GM21381 (cell line): Measurements from ENCODE around the gene KLHL33.
"Not testable (repeated sequence)": the region's sequence is repeated elsewhere in the genome, so short reads cannot be mapped to it uniquely, and the experiment has no call there.

Experiments used
- ATAC-seq: cut with Tn5 transposase; IDR thresholded peaks from one replicate; pipeline ENCODE4 v1.9.1; 2021; ENCODE audit warnings: mild to moderate bottlenecking, moderate library complexity; ENCODE audit not compliant: unreplicated experiment

The KLHL33 gene

DNA sequence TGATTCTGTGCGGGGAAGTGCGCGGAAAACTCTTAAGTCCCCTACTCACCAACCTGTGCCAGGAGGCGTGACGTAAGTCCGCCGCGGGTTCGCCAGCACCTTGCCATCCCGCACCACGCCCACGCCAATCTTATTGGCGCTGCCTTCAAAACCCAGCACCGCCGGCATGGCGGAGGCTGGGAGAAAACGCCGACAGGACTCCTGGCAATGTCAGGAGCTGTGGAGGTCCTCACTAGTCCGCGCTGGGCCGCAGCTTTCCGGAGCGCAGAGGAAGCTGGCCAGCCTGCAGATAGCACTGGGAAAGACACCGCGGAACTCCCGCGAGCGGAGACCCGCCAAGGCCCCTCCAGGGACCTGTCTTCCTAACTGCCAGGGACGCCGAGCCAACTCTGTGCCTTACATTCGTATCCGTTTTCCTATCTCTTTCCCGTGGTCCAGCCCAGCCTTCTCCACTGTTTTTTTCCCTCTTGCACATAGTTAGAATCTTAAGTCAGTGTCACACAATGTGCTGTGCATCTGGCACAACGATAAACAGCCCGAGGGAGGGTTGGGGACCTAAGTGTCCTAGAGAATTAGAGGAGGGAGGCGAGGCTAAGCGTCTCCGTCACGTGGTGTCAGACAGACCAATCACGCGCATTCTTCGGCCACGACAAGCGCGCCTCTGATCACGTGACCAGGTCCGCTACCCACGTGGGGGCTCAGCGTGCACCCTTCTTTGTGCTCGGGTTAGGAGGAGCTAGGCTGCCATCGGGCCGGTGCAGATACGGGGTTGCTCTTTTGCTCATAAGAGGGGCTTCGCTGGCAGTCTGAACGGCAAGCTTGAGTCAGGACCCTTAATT, 18.8 kb upstream of the KLHL33 start, which contains the start of the genes APEX1 and OSGEP:
APEX1 (plus strand) TSS at position 711 of the 839 bp plus-strand sequence. CDS start 420 bp downstream, outside the sequence.
OSGEP (minus strand) TSS at position 297 of the 839 bp plus-strand sequence; CDS start at position 168, 129 bp downstream.
- peak; percentile 87 for ATAC-seq

DNA sequence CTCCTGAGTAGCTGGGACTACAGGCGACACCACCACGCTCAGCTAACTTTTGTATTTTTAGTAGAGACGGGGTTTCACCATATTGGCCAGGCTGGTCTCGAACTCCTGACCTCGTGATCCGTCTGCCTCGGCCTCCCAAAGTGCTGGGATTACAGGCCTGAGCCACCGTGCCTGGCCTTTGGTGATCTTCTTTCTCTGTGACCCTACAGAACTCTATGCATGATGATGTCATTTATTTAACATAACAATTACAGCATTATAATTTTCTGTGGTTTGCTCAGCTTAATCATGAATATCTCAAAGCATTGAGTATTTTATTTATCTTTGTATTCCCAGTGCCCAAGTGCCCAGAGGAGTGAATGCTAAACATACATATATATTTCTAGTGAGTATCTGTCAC, 16.9 kb upstream of the KLHL33 start:
- ATAC-seq, result not testable (repeated sequence)

DNA sequence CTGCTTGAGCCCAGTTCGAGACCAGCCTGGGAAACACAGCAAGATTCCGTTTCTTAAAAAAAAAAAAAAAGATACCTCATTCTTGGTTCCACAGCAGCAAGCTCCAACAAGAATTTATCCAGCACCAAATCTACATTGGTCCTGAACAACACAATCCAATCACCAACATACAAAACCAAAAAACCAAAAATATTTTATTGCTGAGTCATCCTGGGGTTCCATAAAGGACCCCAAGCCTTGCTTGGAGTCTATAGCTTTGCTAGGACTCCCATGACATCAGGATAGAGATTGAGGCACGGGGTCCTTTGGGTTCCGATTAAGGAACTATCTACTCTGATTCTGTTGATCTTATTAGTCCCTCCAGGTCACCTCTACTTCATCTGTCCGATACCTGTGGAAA, 10.9 kb upstream of the KLHL33 start:
- ATAC-seq, result no peak

DNA sequence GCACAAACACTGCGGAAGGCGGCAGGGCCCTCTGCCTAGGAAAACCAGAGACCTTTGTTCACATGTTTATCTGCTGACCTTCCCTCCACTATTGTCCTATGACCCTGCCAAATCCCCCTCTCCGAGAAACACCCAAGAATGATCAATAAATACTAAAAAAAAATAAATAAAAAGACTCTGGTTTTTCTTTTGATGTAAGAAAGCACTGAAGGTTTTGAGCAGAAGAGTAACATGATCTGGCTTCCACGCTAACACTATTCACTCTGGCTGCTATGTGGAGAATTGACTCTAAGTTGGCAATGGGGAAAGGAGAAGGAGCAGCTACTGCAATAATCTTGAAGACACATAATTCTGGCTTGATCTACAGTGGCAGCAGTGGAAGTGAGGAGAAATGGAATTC, 7.7 kb upstream of the KLHL33 start:
- not testable (repeated sequence) for ATAC-seq

DNA sequence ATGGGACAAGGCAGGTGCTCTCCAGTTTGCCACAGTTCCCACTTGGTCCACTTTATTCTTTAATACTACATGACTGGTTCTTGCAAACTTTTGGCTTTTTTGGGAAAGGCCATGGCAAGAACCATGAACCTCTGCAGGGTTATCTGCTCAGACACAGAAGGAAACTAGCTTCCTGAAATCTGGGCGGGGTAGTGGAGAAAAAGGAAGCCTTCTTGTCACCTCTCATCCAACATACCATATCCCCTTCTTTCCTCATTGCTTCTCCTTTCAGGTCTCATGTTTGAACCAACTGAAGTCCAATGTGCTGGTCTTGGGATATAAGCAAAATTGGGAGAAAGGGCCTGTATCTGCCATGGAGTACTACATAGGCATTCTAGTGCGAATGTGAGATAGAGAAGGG, 5.5 kb upstream of the KLHL33 start:
- no peak for ATAC-seq

DNA sequence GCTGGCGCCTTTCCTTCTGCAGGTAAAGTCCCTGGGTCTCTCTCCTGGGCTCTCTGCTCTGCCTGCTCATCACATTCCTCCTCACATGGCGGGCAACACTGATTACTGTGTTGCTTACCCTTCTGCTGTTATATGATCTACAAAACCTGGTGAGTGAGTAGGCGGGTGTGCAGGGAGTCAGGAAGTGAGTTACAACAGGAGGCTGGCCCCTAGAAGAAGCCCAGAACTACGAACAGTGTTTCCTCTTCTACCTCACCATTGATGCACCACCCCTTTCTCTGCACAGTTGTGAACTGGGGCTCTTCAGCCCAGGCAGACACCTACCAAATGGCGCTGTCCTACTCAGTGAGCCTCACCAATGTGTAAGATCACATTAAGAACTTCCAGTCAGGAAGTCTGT, 4.9 kb upstream of the KLHL33 start:
- ATAC-seq, result no peak

DNA sequence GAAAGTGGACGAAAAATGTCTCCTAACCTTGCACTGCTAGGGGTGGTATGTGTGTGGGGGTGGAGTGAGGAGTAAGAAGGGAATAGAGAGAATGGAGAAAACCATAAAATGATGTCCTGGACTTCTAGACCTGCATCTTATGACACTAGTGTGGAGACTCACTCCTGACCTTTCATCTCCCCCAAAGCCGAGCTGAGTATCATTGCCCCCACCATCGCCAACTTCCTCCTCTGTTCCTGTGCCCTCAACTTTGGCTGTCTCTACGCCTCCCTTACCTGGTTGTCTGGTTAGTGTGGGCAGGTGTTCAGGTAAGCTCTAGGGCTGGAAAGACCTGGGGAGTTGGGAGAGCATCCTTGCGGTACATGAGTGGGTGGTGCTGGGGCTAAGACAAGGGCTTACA, 4.5 kb upstream of the KLHL33 start:
- no peak for ATAC-seq

DNA sequence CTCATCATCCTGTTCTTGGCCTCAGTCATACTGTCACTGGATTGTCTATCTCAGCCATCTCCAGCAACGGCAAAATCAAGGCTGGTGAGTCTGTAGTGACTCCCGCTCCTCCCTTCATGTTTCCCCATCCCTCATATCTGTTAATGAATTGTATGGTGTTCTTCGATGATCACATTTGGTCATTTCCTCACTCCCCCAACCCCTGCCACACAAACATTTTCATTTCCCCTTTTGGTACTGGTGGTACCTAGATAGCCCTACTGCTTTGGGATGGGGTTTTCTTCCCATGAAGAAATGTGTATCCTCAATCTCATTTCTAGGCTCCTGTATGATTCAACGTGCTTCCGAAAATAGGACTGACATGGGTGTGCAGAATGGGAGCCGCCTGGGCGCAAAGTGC, 2.7 kb upstream of the KLHL33 start:
- ATAC-seq, result no peak

DNA sequence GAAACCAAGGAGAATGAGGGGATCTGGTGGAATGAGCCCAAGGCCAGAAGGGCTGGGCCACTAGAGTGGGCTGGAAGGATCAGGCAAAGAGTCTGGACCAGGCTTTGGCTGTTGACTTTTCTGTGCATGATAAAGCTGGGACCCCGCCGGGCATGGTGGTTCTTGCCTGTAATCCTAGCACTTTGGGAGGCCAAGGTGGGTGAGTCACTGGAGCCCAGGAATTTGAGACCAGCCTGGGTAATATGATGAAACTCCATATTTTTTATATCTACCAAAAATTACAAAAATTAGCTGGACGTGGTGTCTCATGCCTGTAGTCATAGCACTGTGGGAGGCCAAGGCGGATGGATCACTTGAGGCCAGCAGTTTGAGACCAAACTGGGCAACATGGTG, 393 bp upstream of the KLHL33 start:
- ATAC-seq, result no peak

DNA sequence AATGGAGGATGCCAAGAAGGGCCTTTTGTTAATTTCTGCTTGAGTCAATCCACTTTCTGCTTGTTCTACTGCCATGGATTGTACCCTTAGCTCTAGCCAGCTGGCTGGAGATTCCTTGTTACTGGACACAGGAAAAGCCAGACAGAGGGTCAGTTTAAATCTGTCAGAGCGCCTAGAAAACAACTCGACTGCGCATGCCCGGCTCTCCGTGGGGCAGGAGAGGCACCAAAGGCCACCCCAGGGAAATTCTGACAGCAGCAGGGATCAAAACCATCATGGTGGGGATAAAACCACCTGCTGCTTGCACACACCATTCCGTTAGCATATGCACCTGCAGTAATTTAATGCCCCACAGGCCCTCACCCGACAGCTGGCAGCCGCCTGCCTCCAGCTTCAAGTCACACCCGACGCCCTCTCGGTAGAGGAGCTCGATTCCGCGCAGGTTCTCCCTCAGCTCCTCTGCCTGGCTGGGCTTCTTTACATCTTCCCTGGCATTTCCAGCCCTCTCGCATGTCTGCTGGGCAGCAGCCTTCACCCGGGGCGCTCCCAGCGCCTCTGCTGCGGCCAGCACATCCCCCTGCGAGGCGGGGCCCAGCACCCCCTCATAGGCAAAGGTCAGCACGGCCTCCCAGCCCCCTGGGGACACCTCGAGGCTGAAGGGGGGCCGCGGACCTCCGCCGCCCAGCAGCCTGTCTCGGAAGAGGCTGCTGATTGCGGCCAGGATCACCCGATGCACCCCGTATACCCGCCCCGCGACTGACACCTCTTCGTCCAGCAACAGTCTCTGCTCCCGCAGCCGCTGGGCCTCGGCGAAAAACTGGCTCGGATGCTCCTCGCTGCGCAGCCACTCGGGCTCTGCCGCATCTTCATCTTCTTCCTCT, 1.0 kb downstream of the KLHL33 start:
- no peak for ATAC-seq

DNA sequence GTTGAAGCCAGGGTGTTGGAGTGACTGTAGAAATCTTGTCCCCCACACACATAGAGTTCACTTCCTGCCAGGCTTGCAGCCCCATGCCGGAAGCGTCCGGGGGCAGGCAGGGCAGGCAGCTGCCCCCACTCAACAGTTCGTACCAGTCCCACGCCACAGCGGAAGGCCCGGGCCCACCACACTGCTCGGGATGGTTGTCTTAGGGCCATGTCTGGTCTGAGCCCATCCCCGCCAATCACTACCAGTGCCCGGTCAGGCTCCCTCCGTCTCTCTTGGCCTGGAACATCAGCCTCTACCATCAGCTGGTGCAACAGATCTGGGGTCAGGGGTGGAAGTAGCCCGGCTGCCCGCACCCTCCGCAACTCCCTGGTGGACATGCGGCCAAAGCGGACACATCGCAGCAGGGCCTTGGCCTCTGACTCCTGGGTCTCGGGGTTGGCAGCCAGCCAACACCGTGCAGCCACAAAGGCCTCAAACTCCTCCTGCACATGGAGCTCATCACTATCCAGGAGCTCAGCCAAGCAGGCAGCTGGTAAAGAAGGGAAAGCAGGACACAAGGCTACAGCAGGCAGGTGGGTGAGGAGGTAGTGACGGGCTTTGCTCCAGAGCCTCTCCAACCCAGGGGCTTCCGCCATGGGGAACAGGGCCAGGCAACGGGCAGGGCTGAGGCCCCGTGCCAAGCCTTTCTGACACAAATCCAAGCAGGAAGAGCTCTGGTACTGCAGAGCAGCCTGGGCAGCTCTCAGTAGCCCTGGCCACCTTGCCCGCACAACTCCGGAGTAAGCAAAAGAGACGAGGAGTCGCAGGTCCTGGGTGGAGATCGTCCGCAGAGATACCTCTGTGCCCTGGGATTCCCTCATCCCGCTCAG, 5.9 kb downstream of the KLHL33 start:
- ATAC-seq, result no peak

DNA sequence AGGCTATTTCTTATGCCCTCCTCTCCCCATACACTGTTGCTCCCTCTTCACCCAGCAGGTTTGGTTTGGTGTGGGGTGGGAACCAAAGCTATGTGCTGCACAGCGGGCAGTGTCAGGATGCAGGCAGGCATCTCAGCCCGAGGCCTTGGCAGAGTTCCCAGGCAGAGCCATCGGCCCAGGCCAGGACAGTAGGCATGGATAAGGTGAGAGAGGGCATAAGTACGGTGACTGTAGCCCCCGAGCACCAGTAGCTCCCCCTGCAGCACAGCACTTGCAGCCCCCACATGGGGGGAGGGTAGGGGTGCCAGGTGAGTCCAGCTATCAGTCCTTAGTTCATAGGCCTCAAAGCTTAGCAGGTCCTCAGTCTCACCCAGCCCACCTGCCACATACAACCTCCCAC, 7.2 kb downstream of the KLHL33 start:
- ATAC-seq, result no peak

DNA sequence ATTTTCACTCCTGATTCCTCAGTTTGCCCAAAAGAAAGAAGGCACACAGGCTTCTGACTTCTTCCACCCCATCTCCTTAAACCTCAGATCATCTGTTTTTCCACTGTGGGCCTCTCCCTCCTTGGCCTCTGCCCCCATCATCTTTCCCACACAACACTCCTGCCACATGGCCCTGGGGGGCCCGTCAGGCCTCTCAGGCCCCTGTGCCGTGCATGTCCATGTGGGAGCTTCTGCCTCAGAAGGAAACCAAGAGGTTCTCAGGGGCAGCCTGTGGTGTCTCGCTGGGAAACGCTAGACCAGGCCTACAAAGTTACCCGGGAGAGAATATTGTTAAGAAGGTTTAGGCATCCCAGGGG, 8.0 kb downstream of the KLHL33 start:
- peak; percentile 52 for ATAC-seq

DNA sequence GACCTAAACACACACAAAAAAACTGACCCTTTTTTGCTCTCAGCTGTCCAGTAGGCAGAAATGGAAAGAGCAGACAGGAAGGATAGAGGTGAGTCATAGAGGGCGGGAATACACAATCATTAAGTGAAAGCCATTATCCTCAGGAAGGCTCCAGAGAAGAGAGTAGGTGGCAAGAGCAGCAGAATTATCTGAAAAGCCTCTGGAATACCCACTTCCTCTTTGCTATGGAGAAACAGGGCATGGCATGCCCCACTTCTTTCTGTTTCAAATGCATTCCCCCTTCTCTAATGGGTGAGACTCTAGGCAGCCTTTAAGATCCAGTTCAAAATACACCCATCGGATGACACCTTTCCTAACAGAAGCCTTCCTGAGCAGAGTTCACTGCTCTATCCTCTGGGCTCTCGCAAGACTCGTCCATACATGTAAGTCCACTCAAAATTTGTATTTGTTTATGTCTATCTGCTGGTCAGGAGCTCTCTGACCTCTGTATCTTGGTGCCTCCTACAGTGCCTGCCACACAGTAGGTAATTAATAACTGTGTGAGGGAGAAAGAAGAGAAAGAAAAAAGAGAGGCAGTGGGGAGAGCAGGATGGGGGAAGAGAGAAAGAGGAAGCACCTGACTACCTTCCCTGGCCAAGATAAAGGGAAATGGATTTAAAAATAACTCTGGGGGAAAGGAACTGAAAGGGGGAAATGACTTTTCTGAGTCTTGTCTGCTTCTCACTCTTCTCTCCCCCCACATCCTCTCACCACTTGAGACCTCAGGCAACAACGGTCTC, 8.5 kb downstream of the KLHL33 start:
- peak; percentile 72 for ATAC-seq

DNA sequence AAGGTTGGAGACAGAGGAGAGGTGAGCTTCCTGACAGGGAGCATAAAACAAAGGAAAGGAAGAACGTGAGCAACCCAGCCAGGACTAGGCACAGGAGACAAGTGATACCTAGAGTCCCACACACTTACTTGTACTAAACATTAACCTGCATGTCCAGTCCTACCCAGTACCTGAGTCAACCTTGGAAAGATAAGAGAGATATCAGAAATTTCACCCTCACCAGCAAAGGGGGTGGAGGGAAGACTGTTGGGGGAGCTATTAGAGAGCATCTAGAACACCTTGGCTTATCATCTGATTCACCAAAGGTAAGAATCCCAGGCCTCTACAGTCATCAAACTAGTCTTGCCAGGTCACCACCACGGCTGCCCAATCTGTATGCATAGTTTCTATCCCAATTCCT, 11.1 kb downstream of the KLHL33 start:
- no peak for ATAC-seq

DNA sequence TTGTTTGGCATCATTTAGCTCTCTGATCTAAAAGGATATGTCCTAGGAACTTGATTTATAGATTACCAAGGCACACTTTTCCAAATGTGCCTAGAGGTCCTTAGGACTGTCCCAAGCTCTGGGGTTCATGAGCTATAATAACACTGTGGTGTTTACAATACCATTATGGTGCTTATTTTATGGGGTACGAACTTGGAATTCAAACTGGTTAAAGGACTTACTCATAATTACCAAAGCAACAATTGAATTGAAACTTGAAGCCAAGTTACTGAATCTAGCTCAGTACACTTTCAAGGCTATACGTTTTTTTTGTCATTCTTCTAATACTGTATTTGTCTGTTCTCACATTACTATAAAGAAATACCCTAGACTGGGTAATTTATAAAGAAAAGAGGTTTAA, 13.1 kb downstream of the KLHL33 start:
- ATAC-seq, result no peak

DNA sequence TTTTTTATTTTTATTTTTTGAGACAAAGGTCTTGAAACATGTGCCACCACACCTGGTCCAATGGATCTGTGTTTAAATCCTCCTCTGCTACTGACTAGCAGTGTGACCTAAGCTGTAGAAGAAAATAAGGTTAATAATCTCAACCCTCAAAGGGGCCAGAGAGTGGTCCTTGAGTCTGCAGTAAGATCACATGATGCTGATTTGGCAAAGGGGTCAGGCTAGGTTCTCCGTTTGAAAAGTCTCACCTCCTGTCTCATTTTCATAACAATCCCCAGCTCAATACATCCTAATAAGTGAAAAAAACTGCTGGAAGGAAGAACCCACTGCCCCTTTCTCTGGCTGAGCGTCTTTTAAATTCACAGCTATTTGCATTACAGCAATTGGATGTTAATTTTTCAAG, 14.7 kb downstream of the KLHL33 start:
- no peak for ATAC-seq

DNA sequence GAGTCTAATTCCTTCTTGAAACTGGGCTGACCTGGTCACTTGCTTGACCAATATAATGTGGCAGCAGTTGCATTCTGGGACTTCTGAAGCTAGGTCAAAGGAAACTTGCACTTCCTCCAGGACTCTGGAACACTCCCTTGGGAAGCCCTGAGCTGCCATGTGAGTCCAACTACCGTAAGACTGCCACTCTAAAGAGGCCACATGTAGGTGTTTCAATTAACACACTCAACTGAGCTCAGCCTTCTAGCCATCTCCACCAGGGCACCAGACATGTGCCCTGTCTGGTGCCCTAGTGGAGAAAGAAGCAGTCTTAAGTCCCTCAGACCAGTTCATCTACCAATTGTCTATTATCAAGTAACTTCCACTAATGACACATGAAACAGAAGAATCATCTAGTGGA, 16.5 kb downstream of the KLHL33 start:
- ATAC-seq, result no peak

DNA sequence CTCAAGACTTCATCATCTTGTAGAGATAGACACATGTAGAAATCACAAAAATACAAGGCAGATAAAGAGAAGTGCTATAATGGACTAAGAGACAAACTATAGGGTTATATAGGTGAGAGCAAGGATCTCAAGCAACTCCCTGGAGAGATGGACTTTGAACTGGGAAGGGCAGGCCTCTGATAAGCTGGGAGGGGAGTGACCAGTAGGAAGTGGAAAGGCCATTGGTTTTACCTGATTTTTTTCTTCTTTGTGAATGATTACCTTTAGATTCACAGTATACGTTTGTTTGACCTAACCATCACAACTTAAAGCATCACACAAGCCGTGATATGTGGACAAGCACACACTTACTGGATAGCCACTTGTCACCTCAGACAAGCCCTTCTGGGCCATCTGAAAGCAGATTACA, 17.5 kb downstream of the KLHL33 start:
- no peak for ATAC-seq
